Astrocyte of the spinal cord (primary cell): ENCODE results near the gene ZNF829.

Experiments used
- DNase-seq: peaks from one replicate; pipeline ENCODE4 v3.0.0; 2011; ENCODE audit warnings: low read depth, low spot score
- H3K4me3 ChIP-seq: 2 replicates; pipeline ENCODE4 v1.5.1; 2011; ENCODE audit warnings: low read depth, mild to moderate bottlenecking, low read length, moderate library complexity
- in situ Hi-C: cut with HindIII; loops from 2 replicates; pipeline ENCODE4 v1.10.0; 2017; ENCODE audit warnings: low sequenced_read_pairs
- TF ChIP-seq, protein P1 (sequence below): IDR thresholded peaks from 2 replicates; pipeline ENCODE4 v1.5.1; 2012; ENCODE audit warnings: low read depth, mild to moderate bottlenecking, low read length, inconsistent platforms

Gene ZNF829

DNA sequence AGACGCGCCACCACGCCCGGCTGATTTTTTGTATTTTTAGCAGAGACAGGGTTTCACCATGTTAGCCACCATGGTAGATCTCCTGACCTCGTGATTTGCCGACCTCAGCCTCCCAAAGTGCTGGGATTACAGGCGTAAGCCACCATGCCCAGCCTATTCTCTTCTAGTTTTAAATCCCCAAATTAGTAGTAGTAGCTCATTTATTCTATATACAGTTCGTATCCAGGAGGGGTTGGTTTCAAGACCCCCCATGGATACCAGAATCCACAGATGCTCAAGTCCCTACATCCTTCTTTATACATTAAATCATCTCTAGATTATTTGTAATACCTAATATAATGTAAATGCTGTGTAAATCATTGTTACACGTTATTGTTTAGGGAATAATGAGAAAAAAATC lies 2.0 kb upstream of the ZNF829 start:
- in situ Hi-C loops, result no loop called here
- H3K4me3 ChIP-seq, result no peak overlapping the region
- TF ChIP-seq, protein P1, sequence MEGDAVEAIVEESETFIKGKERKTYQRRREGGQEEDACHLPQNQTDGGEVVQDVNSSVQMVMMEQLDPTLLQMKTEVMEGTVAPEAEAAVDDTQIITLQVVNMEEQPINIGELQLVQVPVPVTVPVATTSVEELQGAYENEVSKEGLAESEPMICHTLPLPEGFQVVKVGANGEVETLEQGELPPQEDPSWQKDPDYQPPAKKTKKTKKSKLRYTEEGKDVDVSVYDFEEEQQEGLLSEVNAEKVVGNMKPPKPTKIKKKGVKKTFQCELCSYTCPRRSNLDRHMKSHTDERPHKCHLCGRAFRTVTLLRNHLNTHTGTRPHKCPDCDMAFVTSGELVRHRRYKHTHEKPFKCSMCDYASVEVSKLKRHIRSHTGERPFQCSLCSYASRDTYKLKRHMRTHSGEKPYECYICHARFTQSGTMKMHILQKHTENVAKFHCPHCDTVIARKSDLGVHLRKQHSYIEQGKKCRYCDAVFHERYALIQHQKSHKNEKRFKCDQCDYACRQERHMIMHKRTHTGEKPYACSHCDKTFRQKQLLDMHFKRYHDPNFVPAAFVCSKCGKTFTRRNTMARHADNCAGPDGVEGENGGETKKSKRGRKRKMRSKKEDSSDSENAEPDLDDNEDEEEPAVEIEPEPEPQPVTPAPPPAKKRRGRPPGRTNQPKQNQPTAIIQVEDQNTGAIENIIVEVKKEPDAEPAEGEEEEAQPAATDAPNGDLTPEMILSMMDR, result no peak
- DNase-seq, result no peak

DNA sequence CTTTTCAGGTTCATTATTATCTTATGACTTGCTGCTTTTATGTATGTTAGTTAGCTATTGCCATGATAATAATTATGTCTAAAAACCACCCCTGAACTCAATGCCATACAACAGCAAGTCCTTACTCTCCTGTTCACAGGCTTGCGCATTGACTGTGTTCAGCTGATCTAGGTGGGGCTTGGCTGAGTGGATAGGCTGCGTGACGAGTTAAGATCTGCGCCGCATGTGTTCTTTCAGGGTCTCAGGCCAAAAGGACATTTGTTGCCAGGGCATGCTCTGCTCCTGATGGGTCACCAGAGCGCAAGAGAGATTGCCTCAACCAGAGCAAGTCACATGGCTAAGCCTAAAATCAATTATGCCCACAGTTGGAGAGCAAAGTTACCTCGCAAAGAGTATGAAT lies 900 bp upstream of the ZNF829 start:
- H3K4me3 ChIP-seq, result peak overlapping the region; percentile 71
- DNase-seq, result peak; percentile 36
- in situ Hi-C loops, result no loop called here
- TF ChIP-seq, protein P1, result no peak

DNA sequence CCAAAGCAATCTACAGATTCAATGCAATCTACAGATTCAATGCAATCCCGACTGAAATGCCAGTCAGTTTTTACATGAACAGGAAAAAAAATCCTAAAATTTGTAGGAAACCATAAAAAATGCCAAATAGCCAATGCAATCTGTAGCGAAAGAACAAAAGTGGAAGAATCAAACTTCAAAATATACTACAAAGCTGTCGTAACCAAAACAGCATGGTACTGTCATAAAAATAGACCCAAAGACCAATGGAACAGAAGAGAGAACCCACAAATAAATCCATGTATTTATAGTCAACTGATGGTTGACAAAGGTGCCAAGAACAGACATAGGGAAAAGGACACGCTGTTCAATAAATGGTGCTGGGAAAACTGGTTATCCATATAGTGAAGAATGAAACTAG lies 17.7 kb downstream of the ZNF829 start:
- DNase-seq, result no peak
- H3K4me3 ChIP-seq, result no peak overlapping the region
- in situ Hi-C loops, result no loop called here
- TF ChIP-seq, protein P1, result no peak

DNA sequence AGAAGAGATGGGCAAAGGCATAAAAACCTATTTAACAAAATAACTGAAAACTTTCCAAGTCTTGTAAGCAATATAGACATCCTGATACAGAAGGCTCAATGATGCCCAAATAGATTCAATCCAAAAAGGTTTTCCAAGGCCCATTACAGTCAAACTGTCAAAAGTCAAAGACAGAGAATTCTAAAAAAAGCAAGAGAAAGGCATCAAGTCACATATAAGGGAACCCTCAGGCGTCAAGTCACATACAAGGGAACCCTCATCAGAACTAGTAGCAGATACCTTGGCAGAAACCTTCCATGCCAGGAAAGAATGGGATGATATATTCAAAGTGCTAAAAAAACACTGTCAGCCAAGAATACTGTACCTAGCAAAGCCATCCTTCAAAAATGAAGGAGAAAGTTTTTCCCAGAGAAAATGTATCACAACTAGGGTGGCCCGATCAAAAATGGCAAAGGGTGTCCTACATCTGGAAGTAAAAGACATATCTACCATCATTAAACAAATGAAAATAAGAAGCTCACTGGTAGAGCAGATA lies 21.2 kb downstream of the ZNF829 start:
- TF ChIP-seq, protein P1, result no peak
- in situ Hi-C loops, result no loop called here
- H3K4me3 ChIP-seq, result no peak overlapping the region
- no peak for DNase-seq

DNA sequence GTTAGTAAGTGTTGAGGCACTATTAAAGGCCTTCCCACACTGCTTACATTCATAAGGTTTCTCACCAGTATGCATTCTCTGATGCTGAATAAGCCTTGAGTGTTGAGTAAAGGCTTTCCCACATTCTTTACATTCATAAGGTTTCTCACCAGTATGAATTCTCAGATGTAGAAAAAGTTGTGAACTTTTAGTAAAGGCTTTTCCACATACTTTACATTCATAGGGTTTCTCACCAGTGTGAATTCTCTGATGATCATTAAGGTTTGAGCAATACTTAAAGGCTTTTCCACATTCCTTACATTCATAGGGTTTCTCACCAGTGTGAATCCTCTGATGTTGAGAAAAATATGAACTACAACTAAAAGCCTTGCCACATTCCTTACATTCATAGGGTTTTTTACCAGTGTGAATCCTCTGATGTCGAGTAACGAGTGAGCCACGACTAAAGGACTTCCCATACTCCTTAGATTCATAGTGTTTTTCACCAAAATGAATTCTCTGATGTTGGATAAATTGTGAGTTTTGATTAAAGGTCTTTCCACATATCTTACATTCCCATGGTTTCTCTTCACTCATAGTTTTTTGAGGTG lies 24.2 kb downstream of the ZNF829 start:
- no peak for DNase-seq
- TF ChIP-seq, protein P1, result no peak
- in situ Hi-C loops, result no loop called here
- H3K4me3 ChIP-seq, result no peak overlapping the region

DNA sequence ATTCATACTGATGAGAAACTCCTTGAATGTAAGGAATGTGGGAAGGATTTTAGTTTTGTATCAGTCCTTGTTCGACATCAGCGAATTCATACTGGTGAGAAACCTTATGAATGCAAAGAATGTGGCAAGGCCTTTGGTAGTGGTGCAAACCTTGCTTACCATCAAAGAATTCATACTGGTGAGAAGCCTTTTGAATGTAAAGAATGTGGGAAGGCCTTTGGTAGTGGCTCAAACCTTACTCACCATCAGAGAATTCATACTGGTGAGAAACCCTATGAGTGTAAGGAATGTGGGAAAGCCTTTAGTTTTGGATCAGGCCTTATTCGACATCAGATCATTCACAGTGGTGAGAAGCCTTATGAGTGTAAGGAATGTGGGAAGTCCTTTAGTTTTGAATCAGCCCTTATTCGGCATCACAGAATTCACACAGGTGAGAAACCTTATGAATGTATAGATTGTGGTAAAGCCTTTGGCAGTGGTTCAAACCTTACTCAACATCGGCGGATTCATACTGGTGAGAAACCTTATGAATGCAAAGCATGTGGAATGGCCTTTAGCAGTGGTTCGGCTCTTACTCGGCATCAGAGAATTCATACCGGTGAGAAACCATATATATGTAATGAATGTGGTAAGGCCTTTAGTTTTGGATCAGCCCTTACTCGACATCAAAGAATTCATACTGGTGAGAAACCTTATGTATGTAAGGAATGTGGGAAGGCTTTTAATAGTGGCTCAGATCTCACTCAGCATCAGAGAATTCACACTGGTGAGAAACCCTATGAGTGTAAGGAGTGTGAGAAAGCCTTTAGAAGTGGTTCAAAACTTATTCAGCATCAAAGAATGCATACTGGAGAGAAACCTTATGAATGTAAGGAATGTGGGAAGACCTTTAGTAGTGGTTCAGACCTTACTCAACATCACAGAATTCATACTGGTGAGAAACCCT lies 38.8 kb downstream of the ZNF829 start:
- in situ Hi-C loops, result no loop called here
- H3K4me3 ChIP-seq, result no peak overlapping the region

More for the DNA sequence above, 38.8 kb downstream of the ZNF829 start:
- DNase-seq, result peak; percentile 11
- TF ChIP-seq, protein P1, result no peak
